GM20000 (cell line): ENCODE measurements around the gene PGK2.
"Not testable (repeated sequence)": the region's sequence is repeated elsewhere in the genome, so short reads cannot be mapped to it uniquely, and the experiment has no call there.

Source experiments
- DNase-seq: peaks from one replicate; pipeline ENCODE4 v3.0.0; 2012; ENCODE audit warnings: low spot score
- TF ChIP-seq, protein P1 (sequence below): IDR thresholded peaks from 2 replicates; pipeline ENCODE4 v1.5.1; 2012; ENCODE audit warnings: mild to moderate bottlenecking, control low read depth; ENCODE audit errors: extremely low read depth, missing control alignments

Gene PGK2

DNA sequence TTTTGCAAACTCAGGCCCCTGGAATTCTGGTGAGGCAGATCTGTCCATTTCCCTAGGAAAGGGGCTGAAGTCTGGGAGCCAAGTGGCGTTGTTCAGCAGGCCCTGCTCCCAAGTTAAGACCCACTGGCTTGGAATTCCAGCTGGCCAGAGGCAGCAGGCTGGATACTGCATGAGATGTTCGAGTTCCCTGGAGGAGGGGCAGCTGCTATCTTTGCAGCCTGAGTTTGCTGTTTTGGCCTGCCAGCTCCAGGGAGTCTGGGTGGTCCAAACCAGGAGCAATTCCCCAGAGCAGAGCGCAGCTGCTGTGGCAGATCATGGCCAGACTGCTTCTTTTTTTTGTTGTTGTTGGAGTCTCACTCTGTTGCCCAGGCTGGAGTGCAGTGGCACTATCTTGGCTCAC is 18.2 kb upstream of the PGK2 start:
- DNase-seq = no peak
- TF ChIP-seq, protein P1, sequence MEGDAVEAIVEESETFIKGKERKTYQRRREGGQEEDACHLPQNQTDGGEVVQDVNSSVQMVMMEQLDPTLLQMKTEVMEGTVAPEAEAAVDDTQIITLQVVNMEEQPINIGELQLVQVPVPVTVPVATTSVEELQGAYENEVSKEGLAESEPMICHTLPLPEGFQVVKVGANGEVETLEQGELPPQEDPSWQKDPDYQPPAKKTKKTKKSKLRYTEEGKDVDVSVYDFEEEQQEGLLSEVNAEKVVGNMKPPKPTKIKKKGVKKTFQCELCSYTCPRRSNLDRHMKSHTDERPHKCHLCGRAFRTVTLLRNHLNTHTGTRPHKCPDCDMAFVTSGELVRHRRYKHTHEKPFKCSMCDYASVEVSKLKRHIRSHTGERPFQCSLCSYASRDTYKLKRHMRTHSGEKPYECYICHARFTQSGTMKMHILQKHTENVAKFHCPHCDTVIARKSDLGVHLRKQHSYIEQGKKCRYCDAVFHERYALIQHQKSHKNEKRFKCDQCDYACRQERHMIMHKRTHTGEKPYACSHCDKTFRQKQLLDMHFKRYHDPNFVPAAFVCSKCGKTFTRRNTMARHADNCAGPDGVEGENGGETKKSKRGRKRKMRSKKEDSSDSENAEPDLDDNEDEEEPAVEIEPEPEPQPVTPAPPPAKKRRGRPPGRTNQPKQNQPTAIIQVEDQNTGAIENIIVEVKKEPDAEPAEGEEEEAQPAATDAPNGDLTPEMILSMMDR = no peak

DNA sequence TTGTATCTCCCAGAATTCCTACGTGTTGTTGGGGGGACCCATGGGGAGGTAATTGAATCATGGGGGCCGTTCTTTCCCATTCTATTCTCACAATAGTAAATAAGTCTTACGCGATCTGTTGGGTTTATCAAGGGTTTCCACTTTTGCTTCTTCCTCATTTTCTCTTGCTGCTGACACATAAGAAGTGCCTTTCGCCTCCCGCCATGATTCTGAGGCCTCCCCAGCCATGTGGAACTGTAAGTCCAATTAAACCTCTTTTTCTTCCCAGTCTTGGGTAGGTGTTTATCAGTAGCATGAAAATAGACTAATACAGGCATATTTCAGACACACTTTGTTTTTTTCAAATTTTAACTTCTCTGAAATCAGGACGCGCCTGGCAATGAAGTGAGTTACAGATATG is 14.4 kb upstream of the PGK2 start:
- TF ChIP-seq, protein P1 = no peak

DNA sequence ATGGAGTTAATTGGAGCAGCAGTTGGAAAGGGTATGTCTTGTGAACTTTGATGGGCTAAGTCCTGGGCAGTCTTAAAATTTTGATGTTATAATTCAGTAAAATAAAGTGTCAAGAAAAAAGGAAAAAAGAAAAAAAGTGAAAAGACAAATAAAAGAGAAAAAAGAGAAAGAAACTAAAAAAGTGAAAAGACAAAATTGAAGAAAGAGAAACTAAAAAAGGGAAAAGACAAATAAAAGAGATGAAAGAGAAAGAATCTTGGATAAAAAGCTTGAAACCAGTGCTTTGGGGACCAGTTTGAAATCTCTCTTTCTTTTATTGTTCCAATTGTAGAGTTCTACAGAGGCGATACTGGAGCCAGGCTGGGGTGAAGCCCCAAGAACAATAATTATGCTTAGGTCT is 12.0 kb upstream of the PGK2 start:
- TF ChIP-seq, protein P1 = no peak
- no peak for DNase-seq

More for the DNA sequence above, 14.4 kb upstream of the PGK2 start:
- DNase-seq = no peak

DNA sequence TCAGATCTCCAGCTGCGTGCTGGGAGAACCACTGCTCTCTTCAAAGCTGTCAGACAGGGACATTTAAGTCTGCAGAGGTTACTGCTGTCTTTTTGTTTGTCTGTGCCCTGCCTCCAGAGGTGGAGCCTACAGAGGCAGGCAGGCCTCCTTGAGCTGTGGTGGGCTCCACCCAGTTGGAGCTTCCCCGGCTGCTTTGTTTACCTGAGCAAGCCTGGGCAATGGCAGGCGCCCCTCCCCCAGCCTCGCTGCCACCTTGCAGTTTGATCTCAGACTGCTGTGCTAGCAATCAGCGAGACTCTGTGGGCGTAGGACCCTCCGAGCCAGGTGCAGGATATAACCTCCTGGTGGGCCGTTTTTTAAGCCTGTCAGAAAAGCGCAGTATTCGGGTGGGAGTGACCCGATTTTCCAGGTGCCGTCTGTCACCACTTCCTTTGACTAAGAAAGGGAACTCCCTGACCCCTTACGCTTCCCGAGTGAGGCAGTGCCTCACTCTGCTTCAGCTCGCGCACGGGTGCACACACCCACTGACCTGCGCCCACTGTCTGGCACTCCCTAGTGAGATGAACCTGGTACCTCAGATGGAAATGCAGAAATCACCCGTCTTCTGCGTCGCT is 9.9 kb upstream of the PGK2 start:
- not testable (repeated sequence) for DNase-seq

DNA sequence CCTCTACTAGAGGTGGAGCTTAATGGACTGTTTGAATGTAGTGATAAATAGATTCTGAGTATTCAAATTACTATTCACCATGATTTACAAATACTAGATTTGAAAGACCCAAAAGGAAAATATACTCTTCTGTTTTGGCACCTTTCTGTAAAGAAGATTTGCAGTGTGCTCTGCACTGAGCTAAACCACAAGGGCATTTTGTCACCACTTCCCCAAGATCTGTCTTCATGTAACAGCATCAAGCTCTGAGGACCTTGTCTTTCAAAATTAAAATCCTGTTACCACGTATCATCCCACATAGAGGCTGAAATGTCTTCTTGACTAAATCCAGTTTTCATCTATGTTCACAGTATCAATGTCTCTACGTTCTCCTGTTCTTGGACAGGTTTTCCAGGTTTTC is 3.3 kb upstream of the PGK2 start:
- no peak for DNase-seq
- TF ChIP-seq, protein P1 = no peak

DNA sequence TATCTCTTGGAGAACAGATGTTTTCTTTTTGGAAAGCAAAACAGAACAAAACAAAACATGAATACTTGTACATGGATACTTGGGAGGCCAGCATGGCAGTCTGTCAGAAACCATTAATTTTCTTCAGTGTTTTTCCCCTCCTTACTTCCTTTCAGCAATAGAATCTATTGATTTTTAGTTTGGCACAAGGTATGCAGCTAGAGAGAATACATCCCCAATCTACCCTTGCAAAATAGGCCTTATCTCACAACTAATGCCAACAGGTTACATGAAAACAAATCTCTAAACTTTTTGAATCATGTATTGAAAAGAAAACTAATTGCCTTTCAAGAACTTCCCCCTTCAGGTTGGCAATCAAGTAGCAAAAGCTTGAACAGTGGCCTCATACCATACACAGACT is 2.8 kb downstream of the PGK2 start:
- TF ChIP-seq, protein P1 = no peak
- no peak for DNase-seq

DNA sequence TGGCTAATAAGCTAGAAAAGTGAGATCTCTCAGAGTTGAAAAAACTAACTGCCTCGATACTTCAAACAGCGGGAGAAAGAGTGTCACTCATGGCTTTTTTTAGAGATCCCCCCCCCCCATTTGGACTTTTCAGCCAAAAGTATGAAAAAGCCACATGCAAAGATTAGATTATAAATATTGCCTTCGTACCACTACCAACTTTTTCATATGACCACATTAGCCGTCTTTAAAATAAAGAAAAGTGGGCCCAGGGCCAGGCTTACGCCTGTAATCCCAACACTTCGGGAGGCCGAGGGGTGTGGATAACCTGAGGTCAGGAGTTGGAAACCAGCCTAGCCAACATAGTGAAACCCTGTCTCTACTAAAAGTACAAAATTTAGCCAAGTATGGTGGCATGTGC is 4.4 kb downstream of the PGK2 start:
- DNase-seq = no peak
- TF ChIP-seq, protein P1 = no peak

DNA sequence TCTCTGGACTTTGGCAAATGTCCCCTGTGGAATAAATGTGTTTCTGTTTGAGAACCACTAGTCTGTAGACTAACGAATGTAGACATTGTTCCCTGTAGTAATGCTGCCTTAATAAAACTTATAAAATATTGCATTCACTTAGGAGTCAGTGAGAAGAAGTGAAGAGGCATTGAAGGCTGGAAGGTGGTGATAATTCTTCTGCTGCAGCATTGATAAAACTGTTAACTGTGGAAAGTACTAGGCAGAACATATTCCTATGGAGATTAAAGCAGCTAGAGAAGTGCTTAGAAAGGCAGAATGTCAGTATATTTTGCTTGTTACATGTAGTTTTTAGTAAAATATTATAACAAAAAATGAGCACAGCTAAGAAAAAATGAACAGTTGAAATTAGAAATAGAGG is 4.8 kb downstream of the PGK2 start:
- TF ChIP-seq, protein P1 = no peak
- DNase-seq = no peak
